HL-60 (cell line): Measurements from ENCODE around the gene MAGI2.

Source experiments
- CTCF ChIP-seq: IDR thresholded peaks from one replicate; pipeline ENCODE4 v1.5.1; 2011; ENCODE audit warnings: low read length, control low read depth, inconsistent platforms; ENCODE audit not compliant: insufficient read depth
- GABPA ChIP-seq: IDR thresholded peaks from 2 replicates; pipeline ENCODE4 v1.6.1; 2012; ENCODE audit warnings: low read depth
- POLR2AphosphoS5 ChIP-seq: IDR thresholded peaks from 2 replicates; pipeline ENCODE4 v1.6.1; 2012; ENCODE audit warnings: low read depth
- REST ChIP-seq: IDR thresholded peaks from 2 replicates; pipeline ENCODE4 v1.6.1; 2012; ENCODE audit warnings: low read depth; ENCODE audit not compliant: insufficient replicate concordance
- SPI1 ChIP-seq: IDR thresholded peaks from 2 replicates; pipeline ENCODE4 v1.6.1; 2012; ENCODE audit warnings: low read depth, mild to moderate bottlenecking, borderline replicate concordance

GRCh38 chr7:78690174-78690573 is 763.3 kb downstream of the MAGI2 start:
- TF ChIP-seq CTCF (no peak), POLR2AphosphoS5 (no peak), REST (no peak), GABPA (no peak), SPI1 (no peak)
